ENCODE measurements around the gene TMEM187.

Gene TMEM187

GRCh38 chrX:154023276-154024000, 50.9 kb downstream of the TMEM187 start:
- FAIRE-seq, result no peak

- no peak for FAIRE-seq
Observed at GRCh38 chrX:154024271-154024670, 51.7 kb downstream of the TMEM187 start.

GRCh38 chrX:154025230-154025629, 52.7 kb downstream of the TMEM187 start:
- no peak for FAIRE-seq

- no peak for FAIRE-seq
Observed at GRCh38 chrX:154026136-154027021, 53.8 kb downstream of the TMEM187 start.

- FAIRE-seq, result no peak
Observed at GRCh38 chrX:154027022-154027402, 54.5 kb downstream of the TMEM187 start.

GRCh38 chrX:154027986-154028385, 55.4 kb downstream of the TMEM187 start:
- FAIRE-seq, result no peak

GRCh38 chrX:154028502-154029184, 56.1 kb downstream of the TMEM187 start:
- no peak for FAIRE-seq

GRCh38 chrX:154029439-154029838, 56.9 kb downstream of the TMEM187 start:
- FAIRE-seq, result no peak

GRCh38 chrX:154030266-154030665, 57.7 kb downstream of the TMEM187 start:
- no peak for FAIRE-seq

GRCh38 chrX:154030715-154031305, 58.3 kb downstream of the TMEM187 start:
- no peak for FAIRE-seq

GRCh38 chrX:154032160-154032559, 59.6 kb downstream of the TMEM187 start:
- no peak for FAIRE-seq

GRCh38 chrX:154032653-154033052, 60.1 kb downstream of the TMEM187 start:
- FAIRE-seq, result no peak
